Uterus (tissue), 4 donors: Measurements from ENCODE around the gene CLDN22. TPM values are rescaled to one million over a fixed set of nuclear protein-coding genes. Genes with fewer than 3 reads are reported as not detected.

ENCODE experiments used
- DNase-seq, 2 donors: peaks; one replicate each; pipeline ENCODE4 v3.0.0-alpha.2; 2019 to 2020
- H3K27ac ChIP-seq, 2 donors: fragments of 200-600 bp; sonication (generic); 1 replicate in 1 of 2; 2 replicates in 1 of 2; pipeline ENCODE4 v1.5.1; 2016 to 2018
- H3K27me3 ChIP-seq, 2 donors: fragments of 200-600 bp; sonication (generic); one replicate each; pipeline ENCODE4 v1.5.1; 2018 to 2019; ENCODE audit warnings: control low read depth in 1 of 2
- H3K36me3 ChIP-seq, 2 donors: fragments of 200-600 bp; sonication (generic); one replicate each; pipeline ENCODE4 v1.5.1; 2019; ENCODE audit warnings: control low read depth in 1 of 2
- H3K4me1 ChIP-seq, 2 donors: fragments of 200-600 bp; sonication (generic); one replicate each; pipeline ENCODE4 v1.5.1; 2018 to 2019; ENCODE audit warnings: control low read depth in 1 of 2
- H3K4me3 ChIP-seq, 2 donors: fragments of 200-600 bp; sonication (generic); 1 replicate in 1 of 2; 2 replicates in 1 of 2; pipeline ENCODE4 v1.5.1; 2018 to 2019; ENCODE audit warnings: mild to moderate bottlenecking in 1 of 2
- H3K9me3 ChIP-seq, 2 donors: fragments of 200-600 bp; sonication (generic); one replicate each; pipeline ENCODE4 v1.5.1; 2019; ENCODE audit warnings: control low read depth in 1 of 2
- CTCF ChIP-seq, 4 experiments: fragments of 200-600 bp in 2 of 4; fragments of 450-650 bp in 2 of 4; sonication (generic) in 2 of 4; IDR thresholded peaks; one replicate each; pipeline ENCODE4 v1.5.1; 2016 to 2019; ENCODE audit warnings: antibody characterized with exemption in 4 of 4, mild to moderate bottlenecking in 2 of 4, moderate library complexity in 1 of 4
- POLR2A ChIP-seq, 2 donors: fragments of 450-650 bp; IDR thresholded peaks; one replicate each; pipeline ENCODE4 v1.6.1; 2016; ENCODE audit warnings: antibody characterized with exemption in 2 of 2, mild to moderate bottlenecking in 1 of 2, moderate library complexity in 1 of 2
- intact Hi-C: fragments of 100-400 bp; cut with DNase I; formaldehyde crosslinking; loops from one replicate; pipeline ENCODE4 v1.15.1; 2023; ENCODE audit warnings: low total_unique reads
- total RNA-seq, 4 donors: library from RNA; depleted of rRNA in 3 of 4; stranded (reverse); fragments of >200 nt in 3 of 4; gene quantifications; one replicate each; pipeline versions ENCODE4 v1.1.0 to v1.2.4, GENCODE V29; 2014 to 2023
- donor health status: DM: yes; HTN: yes; CAD: no.

The CLDN22 gene
- total RNA-seq, 4 donors from 2014 or later: 1.0 to 3.5 TPM; not detected in 2

- no peak for TF ChIP-seq POLR2A (IDR thresholded peaks at IDR 0.05)
- TF ChIP-seq CTCF (IDR thresholded peaks at IDR 0.05): no peak
Measured at GRCh38 chr4:183287677-183288076, 32.4 kb downstream of the CLDN22 start.

GRCh38 chr4:183287309-183287659, 32.8 kb downstream of the CLDN22 start:
- no peak for DNase-seq
- Histone ChIP-seq H3K36me3 (no peaks in the 10 kb centered on the region), H3K27me3 (no peaks in the 10 kb centered on the region), H3K9me3 (no peaks in the 10 kb centered on the region), H3K4me1 (no peaks in the 10 kb centered on the region), H3K27ac (no peak overlapping the region), H3K4me3 (no peak overlapping the region)
- no peak for TF ChIP-seq POLR2A (IDR thresholded peaks at IDR 0.05)
- TF ChIP-seq CTCF (IDR thresholded peaks at IDR 0.05): no peak
- intact Hi-C loops: no loop called here

More at GRCh38 chr4:183287677-183288076, 32.4 kb downstream of the CLDN22 start:
- intact Hi-C loops: no loop called here
- no peaks in the 10 kb centered on the region for H3K36me3 ChIP-seq
- no peak overlapping the region for H3K27ac ChIP-seq
- no peaks in the 10 kb centered on the region for H3K4me1 ChIP-seq
- H3K9me3 ChIP-seq: no peaks in the 10 kb centered on the region
- H3K27me3 ChIP-seq: no peaks in the 10 kb centered on the region
- no peak overlapping the region for H3K4me3 ChIP-seq
- DNase-seq: no peak

- Histone ChIP-seq H3K36me3 (no peaks in the 10 kb centered on the region), H3K27me3 (no peaks in the 10 kb centered on the region), H3K4me3 (no peak overlapping the region), H3K27ac (no peak overlapping the region), H3K9me3 (no peaks in the 10 kb centered on the region), H3K4me1 (no peaks in the 10 kb centered on the region)
- DNase-seq: no peak
- intact Hi-C loops: no loop called here
- TF ChIP-seq POLR2A (IDR thresholded peaks at IDR 0.05) (no peak), CTCF (IDR thresholded peaks at IDR 0.05) (no peak)
Measured at GRCh38 chr4:183286590-183287308, 33.3 kb downstream of the CLDN22 start.

GRCh38 chr4:183285886-183286285, 34.2 kb downstream of the CLDN22 start:
- intact Hi-C loops: no loop called here
- Histone ChIP-seq H3K27me3 (no peaks in the 10 kb centered on the region), H3K36me3 (no peaks in the 10 kb centered on the region), H3K9me3 (no peaks in the 10 kb centered on the region), H3K4me3 (no peak overlapping the region), H3K4me1 (no peaks in the 10 kb centered on the region), H3K27ac (no peak overlapping the region)
- no peak for DNase-seq
- TF ChIP-seq POLR2A (IDR thresholded peaks at IDR 0.05): no peak
- no peak for TF ChIP-seq CTCF (IDR thresholded peaks at IDR 0.05)

GRCh38 chr4:183284965-183285364, 35.1 kb downstream of the CLDN22 start:
- Histone ChIP-seq H3K36me3 (no peaks in the 10 kb centered on the region), H3K27ac (no peak overlapping the region), H3K4me1 (no peaks in the 10 kb centered on the region), H3K4me3 (no peak overlapping the region), H3K9me3 (no peaks in the 10 kb centered on the region), H3K27me3 (no peaks in the 10 kb centered on the region)
- DNase-seq: no peak
- intact Hi-C loops: no loop called here
- no peak for TF ChIP-seq POLR2A (IDR thresholded peaks at IDR 0.05)
- no peak for TF ChIP-seq CTCF (IDR thresholded peaks at IDR 0.05)
